Ovary (tissue), 9 donors: ENCODE measurements around the gene CTNNA3. TPM values are rescaled to one million over a fixed set of nuclear protein-coding genes. Genes with fewer than 3 reads are reported as not detected.

Experiments used
- DNase-seq, 5 donors: peaks; one replicate each; pipeline ENCODE4 v3.0.0-alpha.2; 2019 to 2020
- H3K27ac ChIP-seq, 2 donors: fragments of 200-600 bp; one replicate each; pipeline versions ENCODE4 v1.5.1 to v1.8.0; 2019 to 2022
- H3K27me3 ChIP-seq: fragments of 200-600 bp; one replicate; pipeline ENCODE4 v1.8.0; 2022
- H3K36me3 ChIP-seq: fragments of 200-600 bp; sonication (generic); one replicate; pipeline ENCODE4 v1.5.1; 2019
- H3K4me1 ChIP-seq: one replicate; pipeline ENCODE4 v1.8.1; 2013; ENCODE audit warnings: mild to moderate bottlenecking, moderate library complexity; ENCODE audit not compliant: insufficient read depth
- H3K4me3 ChIP-seq: fragments of 200-600 bp; sonication (generic); one replicate; pipeline ENCODE4 v1.5.1; 2017
- H3K9me3 ChIP-seq, 2 donors: fragments of 200-600 bp in 1 of 2; sonication (generic) in 1 of 2; one replicate each; pipeline versions ENCODE4 v1.5.1 to v1.8.1; 2013 to 2019; ENCODE audit warnings: mild to moderate bottlenecking in 1 of 2, moderate library complexity in 1 of 2
- EP300 ChIP-seq: sonication (generic); formaldehyde crosslinking; IDR thresholded peaks from one replicate; pipeline ENCODE4 v1.6.1; 2017; ENCODE audit warnings: antibody characterized with exemption
- POLR2A ChIP-seq: fragments of 450-650 bp; IDR thresholded peaks from one replicate; pipeline ENCODE4 v1.6.1; 2017; ENCODE audit warnings: antibody characterized with exemption, mild to moderate bottlenecking, moderate library complexity
- WGBS, 3 donors: extraction: QIAGEN DNeasy Blood & Tissue Kit in 1 of 3; methylation state at CpG; one replicate each; pipeline versions ENCODE4 v1.1.5 to v1.1.7; 2013 to 2017; 5-methylcytosine and 5-hydroxymethylcytosine counted together
- intact Hi-C, 4 donors: fragments of 100-400 bp; cut with DNase I; formaldehyde crosslinking; loops; one replicate each; pipeline versions ENCODE4 v1.11.0 to v1.15.1; 2022 to 2023
- polyA plus RNA-seq, 2 donors: library from polyadenylated mRNA; stranded (reverse); fragments of 200-250 nt in 1 of 2; fragments of 350-450 nt in 1 of 2; fragmentation: Illumina TruSeq in 1 of 2; extraction: RNeasy Lipid Tissue Mini Kit (QIAGEN cat#74804) in 1 of 2; gene quantifications; one replicate each; pipeline ENCODE4 v1.2.3, GENCODE V29; 2013 to 2014
- total RNA-seq, 7 donors: library from RNA; depleted of rRNA in 2 of 7; stranded (reverse); fragments of >200 nt in 2 of 7; fragmentation: NEBNext Ultra II Directional in 3 of 7; extraction: Animal tissue kit (Norgen Biotek cat#: 25700) in 3 of 7; gene quantifications; one replicate each; pipeline versions ENCODE4 v1.1.0 to v1.2.4, GENCODE V29; 2016 to 2023
- TF ChIP-seq, protein P1 (sequence below), 3 donors: fragments of 450-650 bp in 2 of 3; fragments of 200-600 bp in 1 of 3; IDR thresholded peaks; one replicate each; pipeline versions ENCODE4 v1.5.1 to v1.8.0; 2016 to 2022; ENCODE audit warnings: antibody characterized with exemption in 3 of 3, mild to moderate bottlenecking in 1 of 3
- donor health status: DM: no; HTN: no; CAD: no; lungs with moderate emphysema.
- donor health status: DM: no; HTN: no; CAD: no.
- donor health status: Bipolar disorder and iron deficiency.
- donor health status: DM: yes; HTN: yes; CAD: no.
- donor health status: DM: no; HTN: no; CAD: no.
- donor health status: DM: yes; HTN: yes; CAD: no.

CTNNA3 gene
- total and polyA plus RNA-seq, 9 donors: 1.9 to 9.7 (median 4.0) TPM

GRCh38 chr10:67663449-67664087 is 32.4 kb downstream of the CTNNA3 start:
- intact Hi-C loops: loop anchor here in 3 of 4 donors (10.0 kb wide), 1 partner anchor 111 kb away; no protein-coding TSS in a partner anchor
- no peak overlapping the region for H3K27ac ChIP-seq

DNA sequence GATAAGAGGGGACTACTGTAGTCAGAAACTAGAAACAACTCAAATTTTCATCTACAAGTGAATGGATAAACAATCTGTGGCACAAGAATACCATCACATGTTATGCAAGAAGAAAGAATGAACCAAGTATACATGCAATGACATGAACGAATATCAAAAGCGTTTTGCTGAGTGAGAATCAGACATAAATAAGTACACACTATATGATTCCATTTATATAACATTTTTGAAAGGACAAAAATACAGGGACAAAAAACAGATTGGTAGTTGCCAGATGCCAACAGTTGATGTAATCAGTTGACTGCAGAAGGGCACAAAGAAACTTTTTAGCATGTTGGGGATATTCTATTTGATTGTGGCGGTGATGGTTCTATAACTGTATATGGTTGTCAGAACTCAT is 33.6 kb downstream of the CTNNA3 start:
- Histone ChIP-seq H3K27me3 (no peaks in the 10 kb centered on the region), H3K27ac (no peak overlapping the region), H3K4me1 (no peaks in the 10 kb centered on the region), H3K36me3 (no peaks in the 10 kb centered on the region), H3K4me3 (no peak overlapping the region), H3K9me3 (no peaks in the 10 kb centered on the region)
- no peak for TF ChIP-seq EP300
- TF ChIP-seq POLR2A: no peak
- TF ChIP-seq, protein P1, sequence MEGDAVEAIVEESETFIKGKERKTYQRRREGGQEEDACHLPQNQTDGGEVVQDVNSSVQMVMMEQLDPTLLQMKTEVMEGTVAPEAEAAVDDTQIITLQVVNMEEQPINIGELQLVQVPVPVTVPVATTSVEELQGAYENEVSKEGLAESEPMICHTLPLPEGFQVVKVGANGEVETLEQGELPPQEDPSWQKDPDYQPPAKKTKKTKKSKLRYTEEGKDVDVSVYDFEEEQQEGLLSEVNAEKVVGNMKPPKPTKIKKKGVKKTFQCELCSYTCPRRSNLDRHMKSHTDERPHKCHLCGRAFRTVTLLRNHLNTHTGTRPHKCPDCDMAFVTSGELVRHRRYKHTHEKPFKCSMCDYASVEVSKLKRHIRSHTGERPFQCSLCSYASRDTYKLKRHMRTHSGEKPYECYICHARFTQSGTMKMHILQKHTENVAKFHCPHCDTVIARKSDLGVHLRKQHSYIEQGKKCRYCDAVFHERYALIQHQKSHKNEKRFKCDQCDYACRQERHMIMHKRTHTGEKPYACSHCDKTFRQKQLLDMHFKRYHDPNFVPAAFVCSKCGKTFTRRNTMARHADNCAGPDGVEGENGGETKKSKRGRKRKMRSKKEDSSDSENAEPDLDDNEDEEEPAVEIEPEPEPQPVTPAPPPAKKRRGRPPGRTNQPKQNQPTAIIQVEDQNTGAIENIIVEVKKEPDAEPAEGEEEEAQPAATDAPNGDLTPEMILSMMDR (IDR thresholded peaks at IDR 0.05): no peak
- WGBS, 3 donors: 84 to 89% (median 87%) methylated on average over 3 of the region's 3 CpGs
- intact Hi-C loops: loop anchor here in 3 of 4 donors (10.0 kb wide), 1 partner anchor 112 kb away; no protein-coding TSS in a partner anchor
- DNase-seq: no peak

More at GRCh38 chr10:67663449-67664087, 32.4 kb downstream of the CTNNA3 start:
- WGBS, 3 donors: 78 to 83% (median 80%) methylated on average over 13 of the region's 13 CpGs
- TF ChIP-seq EP300: no peak
- TF ChIP-seq, protein P1 (IDR thresholded peaks at IDR 0.05): no peak
- TF ChIP-seq POLR2A: no peak
- H3K36me3 ChIP-seq: no peaks in the 10 kb centered on the region
- H3K27me3 ChIP-seq: no peaks in the 10 kb centered on the region
- H3K4me3 ChIP-seq: no peak overlapping the region
- DNase-seq: no peak
- H3K9me3 ChIP-seq: no peaks in the 10 kb centered on the region
- H3K4me1 ChIP-seq: no peaks in the 10 kb centered on the region

DNA sequence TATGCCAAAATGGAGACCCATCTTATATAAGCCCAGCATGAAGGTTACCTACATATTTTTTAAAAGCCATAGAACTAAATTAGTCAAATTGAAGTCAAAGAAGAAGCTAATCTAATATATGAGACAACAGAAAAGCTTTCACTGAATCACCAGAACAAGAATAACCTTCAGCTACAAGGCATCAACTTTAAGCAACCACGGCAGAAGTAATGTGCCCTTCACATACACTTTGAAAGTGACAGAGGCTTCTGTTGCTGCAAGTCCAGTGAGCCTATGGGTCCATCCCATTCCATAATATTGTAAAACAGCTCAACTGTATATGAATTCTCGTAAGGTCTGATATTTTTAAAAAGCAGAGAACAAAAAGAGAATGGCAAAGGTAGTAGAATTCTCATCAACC is 36.5 kb downstream of the CTNNA3 start:
- intact Hi-C loops: no loop called here
- WGBS, 3 donors: 84 to 91% (median 88%) methylated on average over 2 of the region's 2 CpGs
- no peak for TF ChIP-seq POLR2A
- TF ChIP-seq, protein P1 (IDR thresholded peaks at IDR 0.05): no peak
- TF ChIP-seq EP300: no peak

DNA sequence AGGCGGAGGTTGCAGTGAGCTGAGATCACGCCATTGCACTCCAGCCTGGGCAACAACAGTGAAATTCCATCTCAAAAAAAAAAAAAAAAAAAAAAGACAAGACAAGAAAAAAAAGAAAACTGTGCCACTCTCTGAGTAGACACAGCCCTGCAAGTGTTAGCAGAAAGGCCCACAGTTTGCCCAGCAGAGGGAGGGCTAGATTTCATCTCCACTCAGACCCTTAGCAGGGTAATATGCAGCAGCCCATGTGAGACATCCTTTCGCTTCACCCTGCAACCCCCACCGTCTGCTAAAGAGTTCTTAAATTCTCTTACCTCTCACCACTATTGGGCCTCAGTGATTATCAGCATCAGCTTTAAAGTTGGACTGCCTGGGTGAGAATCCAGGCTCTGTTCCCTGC is 38.2 kb downstream of the CTNNA3 start:
- WGBS, 3 donors: 84 to 94% (median 91%) methylated on average over 4 of the region's 4 CpGs
- intact Hi-C loops: no loop called here
- Histone ChIP-seq H3K9me3 (no peaks in the 10 kb centered on the region), H3K4me3 (no peak overlapping the region), H3K36me3 (no peaks in the 10 kb centered on the region), H3K27ac (no peak overlapping the region), H3K27me3 (no peaks in the 10 kb centered on the region), H3K4me1 (no peaks in the 10 kb centered on the region)
- no peak for DNase-seq
- TF ChIP-seq POLR2A (no peak), EP300 (no peak)
- TF ChIP-seq, protein P1 (IDR thresholded peaks at IDR 0.05): no peak

More for the DNA sequence above, 36.5 kb downstream of the CTNNA3 start:
- no peaks in the 10 kb centered on the region for H3K4me1 ChIP-seq
- H3K36me3 ChIP-seq: no peaks in the 10 kb centered on the region
- no peak overlapping the region for H3K27ac ChIP-seq
- no peaks in the 10 kb centered on the region for H3K9me3 ChIP-seq
- H3K4me3 ChIP-seq: no peak overlapping the region
- no peak for DNase-seq
- H3K27me3 ChIP-seq: no peaks in the 10 kb centered on the region
